GM21723 (cell line): Measurements from ENCODE around the gene RBM15B.
"Not testable (repeated sequence)": the region's sequence is repeated elsewhere in the genome, so short reads cannot be mapped to it uniquely, and the experiment has no call there.

Source experiments
- ATAC-seq: cut with Tn5 transposase; IDR thresholded peaks from one replicate; pipeline ENCODE4 v1.9.1; 2021; ENCODE audit warnings: mild to moderate bottlenecking, moderate library complexity; ENCODE audit not compliant: unreplicated experiment

Gene RBM15B

GRCh38 chr3:51378726-51379125 lies 12.4 kb upstream of the RBM15B start:
- ATAC-seq, result no peak

- no peak for ATAC-seq
These were observed 11.8 kb upstream of the RBM15B start for GRCh38 chr3:51379301-51379700.

GRCh38 chr3:51379746-51380455 lies 11.2 kb upstream of the RBM15B start:
- no peak for ATAC-seq

- ATAC-seq, result no peak
These were observed 10.3 kb upstream of the RBM15B start for GRCh38 chr3:51380601-51381332.

- ATAC-seq, result no peak
These were observed 9.8 kb upstream of the RBM15B start for GRCh38 chr3:51381333-51381705.

GRCh38 chr3:51382076-51382745 lies 8.9 kb upstream of the RBM15B start:
- ATAC-seq, result no peak

- ATAC-seq, result no peak
These were observed 8.0 kb upstream of the RBM15B start for GRCh38 chr3:51382947-51383578.

- ATAC-seq, result peak; percentile 21
These were observed 6.9 kb upstream of the RBM15B start for GRCh38 chr3:51384055-51384725.

- ATAC-seq, result peak; percentile 94
These were observed 6.2 kb upstream of the RBM15B start, which contains the start of gene MANF for GRCh38 chr3:51384726-51385473. MANF (plus strand) TSS chr3:51385291; CDS start chr3:51385343, 52 bp downstream.

- no peak for ATAC-seq
These were observed 5.4 kb upstream of the RBM15B start for GRCh38 chr3:51385621-51386091.

- ATAC-seq, result no peak
These were observed 4.8 kb upstream of the RBM15B start for GRCh38 chr3:51386159-51386851.

- no peak for ATAC-seq
These were observed 4.2 kb upstream of the RBM15B start for GRCh38 chr3:51386852-51387229.

GRCh38 chr3:51387281-51387680 lies 3.8 kb upstream of the RBM15B start:
- not testable (repeated sequence) for ATAC-seq

GRCh38 chr3:51388286-51389029 lies 2.6 kb upstream of the RBM15B start:
- ATAC-seq, result no peak

GRCh38 chr3:51389423-51390183 lies 1.5 kb upstream of the RBM15B start:
- no peak for ATAC-seq

GRCh38 chr3:51390246-51391074 lies 625 bp upstream of the RBM15B start:
- peak; percentile 12 for ATAC-seq
